GM18508 (cell line): ENCODE results near the gene RPS23.

ENCODE experiments used
- ATAC-seq: cut with Tn5 transposase; IDR thresholded peaks from one replicate; pipeline ENCODE4 v1.9.1; 2021; ENCODE audit warnings: moderate number of reproducible peaks; ENCODE audit not compliant: insufficient read depth, unreplicated experiment

Gene RPS23

DNA sequence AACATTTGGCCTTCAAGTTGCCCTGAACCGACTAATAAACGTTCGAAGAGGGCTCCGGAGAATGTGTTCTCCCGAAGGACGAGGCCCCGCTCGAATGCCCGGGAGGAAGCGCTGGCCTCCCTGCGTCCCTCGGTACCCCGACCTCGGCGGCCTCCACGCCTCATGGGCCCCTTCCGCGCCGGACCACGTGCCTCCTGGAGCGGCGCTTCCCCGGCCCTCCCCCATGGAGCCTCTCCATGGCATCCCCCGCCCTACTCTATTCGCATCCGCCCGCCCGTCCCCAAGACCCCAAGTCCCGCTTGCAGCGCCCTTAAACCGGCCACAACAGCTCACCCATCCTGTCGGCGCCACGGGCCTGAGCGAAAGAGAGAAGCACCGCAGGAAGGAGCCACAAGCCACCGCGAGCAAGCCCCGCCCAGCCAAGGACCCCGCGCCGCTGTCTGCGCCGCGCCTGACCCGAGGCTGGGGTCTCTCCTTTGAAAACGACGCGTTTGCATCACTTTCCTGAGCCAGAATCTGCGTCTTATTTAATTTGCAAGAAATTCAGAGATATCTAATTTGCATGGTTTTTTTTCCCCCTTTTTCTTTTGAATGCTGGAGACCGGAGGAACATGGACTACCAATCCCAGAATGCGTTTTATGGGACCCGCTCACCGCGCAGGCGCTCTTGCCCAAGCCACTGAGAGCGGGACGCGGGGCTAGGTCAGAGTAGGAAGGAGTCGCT, at the start of gene RPS23:
Gene RPS23, minus strand, starts transcription at position 368 of the 724 bp plus-strand sequence. Its CDS starts 31 bp downstream, at position 337.
- ATAC-seq = peak; percentile 80

DNA sequence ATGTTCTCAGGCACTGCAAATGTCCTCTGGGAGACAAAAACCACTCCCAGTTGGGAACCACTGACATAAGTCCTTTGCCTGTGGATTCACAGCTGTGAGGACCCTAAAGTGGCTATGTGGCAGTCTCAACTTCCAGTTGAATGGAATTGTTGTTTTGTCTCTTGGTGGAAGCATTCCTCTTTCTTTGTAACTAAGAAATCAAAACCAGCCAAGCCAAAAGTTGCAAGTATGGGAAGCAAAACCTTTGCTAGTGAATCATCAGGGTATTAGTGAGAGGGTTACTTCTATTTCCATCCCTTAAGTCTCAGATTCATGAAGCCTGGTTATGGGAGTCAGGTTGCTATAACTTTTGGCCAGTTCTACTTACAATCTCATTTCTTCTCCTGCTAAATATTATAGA, 49.8 kb upstream of the RPS23 start:
- ATAC-seq = no peak

DNA sequence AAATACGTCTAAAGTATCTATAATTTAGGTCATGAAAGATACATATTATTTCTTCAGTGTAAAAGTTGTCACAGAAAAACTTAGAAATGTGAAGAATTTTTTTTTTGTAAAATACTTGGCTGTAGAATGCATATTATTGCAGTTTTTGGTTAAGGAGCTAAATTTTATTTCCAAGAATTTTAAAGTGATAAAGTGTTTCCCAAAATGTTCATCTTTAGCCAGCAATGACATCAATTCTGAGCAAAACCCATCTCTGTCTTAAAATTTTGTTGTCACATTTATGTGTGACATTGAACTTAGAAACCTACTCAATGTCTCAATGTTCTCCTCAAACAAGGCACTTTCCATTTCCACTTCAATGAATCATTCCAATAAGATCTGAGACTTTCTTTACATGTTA, 47.8 kb upstream of the RPS23 start:
- no peak for ATAC-seq

DNA sequence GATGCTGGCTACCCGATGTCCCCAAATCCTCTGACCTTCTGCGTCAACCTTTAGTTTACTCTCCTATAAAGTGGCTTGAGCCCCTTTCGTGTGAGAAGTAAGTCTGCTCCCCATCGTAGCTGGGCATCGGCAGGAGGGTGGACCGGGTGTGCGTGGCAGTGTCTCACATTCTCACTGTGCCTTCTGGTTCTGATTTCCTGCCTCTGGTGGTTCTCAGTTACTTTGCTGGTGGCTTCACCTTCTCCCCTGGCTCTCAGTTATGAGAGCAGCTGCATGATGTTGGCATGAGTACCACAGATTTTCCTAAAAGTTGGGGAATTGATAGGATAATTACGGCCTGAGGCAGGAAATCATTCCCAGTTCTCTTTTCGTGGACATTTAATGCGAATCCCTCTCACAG, 47.0 kb upstream of the RPS23 start:
- no peak for ATAC-seq

DNA sequence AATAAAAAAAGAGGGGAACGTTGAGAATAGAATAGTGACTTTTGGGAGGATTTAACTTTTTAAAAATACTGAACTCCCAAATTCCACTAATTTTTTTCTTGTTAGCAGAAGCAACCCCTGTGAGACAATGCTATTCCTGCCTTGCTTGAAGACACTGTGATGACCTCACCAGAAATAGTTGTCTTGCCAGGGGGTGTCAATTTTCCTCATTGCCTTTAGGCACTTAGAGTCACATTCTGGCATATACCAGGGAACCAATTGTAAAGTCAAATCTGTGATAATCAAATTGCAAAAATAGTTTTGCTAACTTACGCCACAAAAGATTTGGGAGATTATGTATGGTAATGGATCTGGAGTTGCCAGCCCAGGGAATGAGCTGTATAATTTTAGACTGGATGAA, 42.8 kb upstream of the RPS23 start:
- ATAC-seq = no peak

DNA sequence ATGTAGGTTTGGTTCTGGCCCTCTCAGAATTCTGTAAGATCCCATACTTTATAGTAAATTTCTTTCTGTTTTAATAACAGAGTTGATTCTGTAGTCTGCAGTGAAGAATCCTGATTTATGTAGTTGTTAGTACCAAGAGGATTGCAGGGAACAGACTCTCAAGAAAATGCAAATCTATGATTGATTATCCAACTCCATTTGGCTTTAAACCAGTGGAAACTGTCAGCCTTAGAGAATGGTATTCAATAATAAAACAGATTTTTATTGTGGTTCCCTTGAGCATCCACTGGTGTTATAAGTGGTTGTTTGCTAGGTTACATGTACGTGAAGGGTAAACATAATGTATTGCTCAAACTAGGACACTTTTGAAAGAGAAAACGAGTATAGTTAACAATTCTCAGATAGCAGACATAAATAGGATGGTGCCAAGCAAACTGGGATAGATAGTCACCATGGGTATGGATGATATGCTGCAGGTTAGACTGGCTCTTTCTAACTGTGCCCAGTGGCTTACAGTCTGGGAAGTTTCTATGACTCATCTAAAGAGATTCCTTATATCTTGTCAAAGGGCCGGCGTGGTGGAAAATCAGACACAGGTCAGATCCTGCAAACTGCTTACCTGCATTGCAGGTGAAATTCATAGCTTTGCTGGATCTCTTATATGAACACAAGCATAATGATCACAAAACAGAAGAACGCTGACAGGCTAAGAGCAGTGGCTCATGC, 41.7 kb upstream of the RPS23 start:
- no peak for ATAC-seq

DNA sequence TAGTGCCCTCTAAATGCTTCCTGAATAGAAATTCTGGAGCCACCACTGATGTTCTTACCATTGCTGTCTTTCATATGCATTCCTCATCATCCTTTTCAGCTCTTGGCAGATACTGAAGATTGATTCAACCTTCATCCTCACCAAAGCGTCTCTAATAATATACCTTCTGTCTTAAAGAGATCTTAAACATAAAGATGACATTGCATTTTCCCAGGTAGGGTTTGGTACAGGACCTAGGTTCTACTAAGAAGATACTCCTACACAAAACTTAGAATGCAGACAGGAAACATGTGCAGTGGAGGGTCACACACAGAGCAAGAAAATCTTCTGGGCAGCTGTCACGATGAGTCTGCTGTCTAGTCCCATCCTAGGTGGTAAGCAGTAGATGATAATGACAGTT, 41.0 kb upstream of the RPS23 start:
- ATAC-seq = no peak

DNA sequence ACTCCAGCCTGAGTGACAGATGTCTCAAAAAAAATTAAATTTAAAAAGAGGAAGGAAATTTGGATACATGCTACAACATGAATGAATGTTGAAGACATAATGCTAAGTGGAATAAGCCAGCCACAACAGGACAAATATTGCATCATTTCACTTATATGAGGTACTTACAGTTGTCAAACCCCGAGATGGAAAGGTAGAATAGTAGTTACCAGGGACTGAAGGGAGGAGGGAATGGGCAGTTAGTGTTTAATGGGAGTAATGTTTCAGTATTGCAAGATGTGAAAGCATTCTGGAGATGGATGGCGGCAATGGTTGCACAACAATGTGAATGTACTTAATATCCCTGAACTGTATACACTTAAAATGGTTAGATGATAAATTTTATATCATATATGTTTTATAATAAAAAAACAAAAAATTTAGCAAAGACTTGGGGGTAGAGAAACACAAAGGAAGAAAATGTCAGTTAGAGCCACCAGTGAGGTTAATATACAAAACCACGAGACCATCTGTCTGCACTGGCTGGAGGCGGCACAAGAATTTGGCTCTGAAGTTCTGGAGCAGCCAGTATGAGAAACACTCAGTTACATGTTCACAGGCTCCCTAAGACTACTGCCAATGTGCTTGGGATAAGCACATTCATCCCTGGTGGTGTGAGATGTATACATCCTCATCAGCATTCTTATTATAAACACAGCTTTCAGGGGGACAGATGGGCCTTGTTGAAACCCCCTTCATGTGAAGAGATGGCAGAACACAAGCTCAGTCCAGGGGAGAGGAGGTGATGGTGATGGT, 37.0 kb upstream of the RPS23 start:
- ATAC-seq = no peak

DNA sequence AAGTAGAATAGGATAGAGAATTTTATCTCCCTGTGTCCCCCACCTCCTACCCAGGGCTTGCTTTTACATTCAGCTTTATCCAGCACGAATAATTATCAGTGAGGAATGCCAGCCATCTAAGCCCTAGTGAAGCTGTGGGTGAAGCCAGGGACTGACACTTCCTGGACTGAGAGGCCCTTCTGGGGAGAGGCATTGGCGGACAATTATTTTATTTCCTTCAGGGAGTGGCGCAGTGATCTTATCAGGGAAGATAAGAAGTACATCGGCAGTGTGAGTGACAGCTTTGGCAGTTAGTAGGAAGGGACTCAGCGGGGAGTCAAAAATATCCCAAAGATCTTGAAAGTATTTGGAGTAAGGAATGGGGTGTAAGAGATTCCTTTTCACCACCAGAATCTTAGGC, 34.9 kb upstream of the RPS23 start:
- no peak for ATAC-seq

DNA sequence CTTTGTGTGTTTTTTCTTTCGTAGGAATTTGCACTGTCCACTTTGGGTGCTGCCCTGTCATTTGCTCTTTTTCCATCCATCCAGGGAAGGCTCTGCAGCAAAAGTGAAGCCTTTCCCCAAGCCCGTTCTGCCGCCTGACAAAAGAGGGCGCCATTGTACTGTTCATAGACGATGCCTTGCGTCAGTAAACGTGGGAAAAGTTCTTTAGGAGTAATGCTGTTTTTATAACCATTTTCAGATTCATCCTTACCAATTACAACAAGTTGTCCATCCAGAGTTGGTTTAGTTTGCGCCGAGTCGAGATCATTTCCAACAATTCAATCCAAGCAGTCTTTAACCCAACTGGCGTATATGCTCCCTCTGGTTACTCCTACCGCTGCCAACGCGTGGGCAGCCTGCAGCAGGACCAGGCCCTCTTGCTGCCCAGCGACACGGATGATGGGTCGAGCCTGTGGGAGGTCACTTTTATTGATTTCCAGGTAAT, 34.3 kb upstream of the RPS23 start:
- no peak for ATAC-seq

DNA sequence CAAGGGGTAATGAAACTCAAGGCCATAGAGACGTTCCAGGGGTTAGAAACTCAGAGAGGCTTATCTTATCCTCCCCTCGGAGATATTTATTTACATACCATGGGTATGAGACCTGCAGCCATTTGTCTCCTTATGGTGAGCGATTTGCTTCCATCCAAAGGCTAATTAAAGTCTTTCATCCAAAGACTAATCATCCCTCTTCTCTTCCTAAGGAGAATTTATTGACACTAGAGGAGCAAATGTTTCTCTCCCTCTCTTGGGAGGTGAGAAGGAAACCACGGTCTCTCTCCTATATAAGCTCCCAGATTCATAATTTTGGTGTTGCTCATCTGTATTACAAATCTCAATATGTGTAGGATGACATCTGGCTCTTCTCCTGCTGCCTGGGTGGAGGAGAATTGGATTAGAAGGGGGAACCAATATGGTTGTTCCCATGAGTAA, 31.0 kb upstream of the RPS23 start:
- ATAC-seq = no peak

DNA sequence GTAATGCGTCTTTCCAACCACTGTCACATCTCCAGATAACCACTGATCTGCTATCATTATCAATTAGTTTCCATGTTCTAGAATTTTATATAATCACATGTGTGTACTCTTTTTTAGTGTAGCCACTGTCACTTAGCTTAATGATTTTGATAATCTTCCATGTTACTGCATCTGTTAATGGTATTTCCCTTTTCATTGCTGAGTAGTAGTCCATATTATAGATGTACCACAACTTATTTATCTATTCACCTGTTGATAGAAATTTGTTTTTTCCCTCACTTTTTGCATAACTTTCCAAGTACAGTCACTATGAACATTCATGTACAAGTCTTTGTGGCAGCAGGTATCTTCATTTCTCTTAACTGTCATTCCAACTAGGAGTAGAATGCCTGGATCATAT, 30.3 kb upstream of the RPS23 start:
- ATAC-seq = no peak

DNA sequence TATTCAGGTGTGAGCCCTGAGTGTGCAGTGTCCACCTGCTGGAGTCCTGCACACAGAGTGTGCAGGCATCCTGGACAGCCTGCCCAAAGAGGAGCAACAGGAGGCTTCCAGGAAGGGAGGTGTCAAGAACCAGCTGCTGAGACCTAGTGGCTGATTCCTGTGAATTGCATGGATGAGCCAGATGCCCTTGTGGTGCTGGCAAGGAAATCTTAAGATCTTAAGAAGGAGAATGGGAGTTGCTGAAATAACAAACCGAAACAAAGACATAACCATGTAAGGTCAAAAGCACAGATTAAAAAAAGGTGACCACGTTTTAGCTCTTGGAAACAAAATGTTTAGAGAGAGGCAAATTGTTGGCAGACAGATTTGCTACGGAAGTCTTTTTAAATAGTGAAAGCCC, 29.3 kb upstream of the RPS23 start:
- ATAC-seq = no peak

DNA sequence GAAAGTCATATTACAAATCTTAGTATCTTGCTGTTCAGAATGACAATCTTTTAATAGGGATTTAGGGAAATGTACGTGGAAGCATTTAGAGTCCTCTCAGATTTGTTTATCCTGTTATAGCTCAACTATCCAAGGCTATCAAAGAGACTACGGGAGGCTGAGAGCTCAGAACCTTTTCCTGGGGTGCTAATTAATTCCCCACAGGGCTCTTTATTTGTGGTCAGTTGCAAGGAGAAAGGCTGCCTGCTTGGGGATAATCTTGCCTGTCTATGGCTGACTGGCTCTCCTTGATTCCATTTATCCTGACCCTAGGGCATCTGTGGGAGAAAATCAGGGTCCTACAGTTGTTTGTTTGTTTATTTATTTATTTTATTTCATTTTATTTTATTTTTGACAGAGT, 28.0 kb upstream of the RPS23 start:
- no peak for ATAC-seq

DNA sequence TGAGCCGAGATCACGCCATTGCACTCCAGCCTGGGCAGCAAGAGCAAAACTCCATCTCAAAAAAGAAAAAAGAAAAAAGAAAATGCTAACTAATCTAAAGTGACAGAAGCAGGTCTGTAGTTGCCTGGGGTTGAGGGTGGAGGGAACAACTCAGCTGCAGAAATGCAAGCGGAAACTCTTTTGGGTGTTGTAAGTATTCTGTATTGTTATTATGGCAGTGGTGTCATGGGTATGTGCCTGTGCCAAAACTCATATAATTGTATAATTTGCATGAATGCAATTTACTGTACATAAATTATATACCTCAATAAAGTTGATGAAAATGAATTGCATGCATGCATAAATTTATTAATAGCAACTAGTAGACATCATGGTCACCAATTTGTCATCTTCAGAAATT, 23.0 kb upstream of the RPS23 start:
- ATAC-seq = no peak

DNA sequence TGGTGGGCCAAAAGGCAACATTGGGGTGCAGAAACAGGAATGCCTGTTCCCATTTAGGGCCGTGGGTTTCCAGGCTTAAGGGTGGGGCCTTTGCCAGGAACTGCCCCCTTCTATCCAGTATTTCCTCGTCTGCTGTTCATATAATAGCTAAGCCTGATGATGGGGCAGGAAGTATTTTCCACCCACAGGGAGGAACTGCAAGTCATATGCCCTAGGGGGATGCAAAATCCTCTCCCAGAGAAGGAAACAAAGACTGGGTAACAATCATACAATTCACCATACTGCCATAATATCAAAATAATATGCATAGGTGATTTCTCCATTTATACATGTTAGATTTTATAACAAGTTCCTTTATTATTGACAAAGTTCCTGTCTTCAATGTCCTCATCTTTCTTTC, 20.5 kb upstream of the RPS23 start:
- ATAC-seq = no peak

DNA sequence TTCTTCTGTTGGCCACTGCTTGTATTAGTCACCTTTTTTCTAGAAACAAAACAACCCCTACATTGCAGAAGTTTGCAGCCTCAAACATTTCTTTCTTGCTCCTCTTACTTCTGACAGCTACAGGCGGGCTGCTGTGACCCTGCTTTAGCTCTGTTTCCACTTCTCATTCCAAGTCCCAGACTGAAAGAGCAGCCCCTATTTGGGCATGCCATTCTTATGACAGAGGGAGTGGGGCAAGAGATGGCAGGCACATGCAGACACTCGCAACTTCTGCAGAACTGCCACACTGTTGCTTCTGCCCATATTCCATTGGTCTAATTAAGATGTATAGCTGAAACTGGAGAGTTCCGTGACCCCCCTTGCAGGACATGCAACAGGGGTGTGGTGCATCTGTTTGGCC, 19.6 kb upstream of the RPS23 start:
- no peak for ATAC-seq

DNA sequence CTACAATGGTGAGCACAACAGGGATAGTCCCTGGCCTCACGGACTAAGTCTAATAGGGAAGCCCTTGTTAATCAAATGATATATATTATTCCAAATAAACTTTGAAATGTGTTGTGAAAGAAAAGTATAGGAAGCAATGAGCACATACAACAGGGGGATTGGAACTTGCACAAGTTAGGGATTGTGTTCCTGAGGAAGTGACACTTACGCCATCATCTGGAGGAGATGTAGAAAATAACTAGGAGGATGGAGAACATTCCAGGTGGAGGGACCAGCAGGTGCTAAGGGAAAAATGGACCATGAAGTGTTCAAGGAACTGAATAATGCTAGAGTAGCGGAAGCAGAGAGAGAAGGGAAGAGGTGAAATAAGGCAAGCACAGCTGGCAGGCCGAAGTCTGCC, 18.8 kb upstream of the RPS23 start:
- no peak for ATAC-seq

DNA sequence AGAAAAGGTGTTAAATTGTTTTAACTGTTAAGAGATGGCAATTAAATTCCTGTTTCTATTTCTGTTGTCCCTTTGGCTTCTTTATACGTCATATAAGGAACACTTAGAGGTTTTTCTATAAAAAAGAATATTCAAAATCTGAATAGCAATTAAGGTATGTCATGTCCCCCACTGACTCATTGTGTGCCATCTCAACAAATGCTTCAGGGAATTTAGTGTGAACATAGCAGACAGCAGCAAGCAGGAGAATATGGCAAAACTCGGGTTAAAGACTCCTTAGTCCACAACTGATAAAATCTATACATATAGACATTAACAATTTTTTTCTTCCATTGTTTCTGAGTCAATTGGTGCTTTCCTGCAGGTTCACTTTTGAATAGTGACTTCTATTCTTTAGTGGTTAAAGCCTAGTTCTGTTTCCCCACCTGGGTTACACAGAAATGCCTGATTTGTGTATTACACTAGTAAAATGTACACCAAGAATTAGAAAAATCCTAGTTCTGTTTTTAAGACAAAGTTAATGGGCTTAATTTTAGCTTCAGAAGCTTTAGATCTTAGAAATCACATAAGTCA, 17.9 kb upstream of the RPS23 start:
- no peak for ATAC-seq

DNA sequence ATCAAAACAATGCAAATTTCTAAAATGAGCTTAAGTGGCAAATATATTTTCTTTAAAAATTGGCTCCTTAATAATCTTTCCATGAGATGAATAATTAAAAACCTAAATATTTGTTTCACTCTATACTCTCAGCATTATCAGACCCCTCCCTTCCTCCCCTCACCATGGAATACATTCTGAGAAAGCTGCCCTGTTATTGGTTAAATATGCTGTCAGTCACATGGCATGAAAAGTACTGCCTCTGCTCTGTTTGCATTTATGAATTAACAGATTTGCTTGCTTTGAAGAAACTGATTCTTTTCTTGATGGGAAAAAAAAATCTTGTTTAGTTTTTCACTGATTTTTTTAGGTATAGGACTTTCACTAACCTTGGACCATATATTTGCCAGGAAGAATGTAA, 17.0 kb upstream of the RPS23 start:
- no peak for ATAC-seq

DNA sequence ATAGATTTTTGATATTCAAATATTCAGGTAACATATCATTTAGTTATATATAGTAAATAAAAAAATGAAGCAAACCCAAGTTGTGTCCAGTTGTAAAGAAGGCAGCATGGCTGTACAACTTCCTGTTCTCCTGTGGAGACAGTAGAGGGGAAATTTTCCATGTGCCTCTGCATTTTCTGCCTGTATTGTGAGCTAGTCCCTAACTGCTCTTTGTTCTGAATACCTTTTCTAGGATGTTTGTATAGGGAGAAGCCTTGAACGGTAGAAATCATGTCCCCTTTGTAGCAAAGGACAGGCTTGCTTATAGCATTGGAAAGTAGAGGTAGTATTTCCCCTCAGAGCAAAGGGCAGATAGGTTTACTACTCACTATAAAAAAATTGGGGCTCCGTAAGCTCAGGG, 13.3 kb upstream of the RPS23 start:
- ATAC-seq = no peak
